ENCODE results near the gene PRMT1.
"Not testable (repeated sequence)": the region's sequence is repeated elsewhere in the genome, so short reads cannot be mapped to it uniquely, and the experiment has no call there.

Gene PRMT1

DNA sequence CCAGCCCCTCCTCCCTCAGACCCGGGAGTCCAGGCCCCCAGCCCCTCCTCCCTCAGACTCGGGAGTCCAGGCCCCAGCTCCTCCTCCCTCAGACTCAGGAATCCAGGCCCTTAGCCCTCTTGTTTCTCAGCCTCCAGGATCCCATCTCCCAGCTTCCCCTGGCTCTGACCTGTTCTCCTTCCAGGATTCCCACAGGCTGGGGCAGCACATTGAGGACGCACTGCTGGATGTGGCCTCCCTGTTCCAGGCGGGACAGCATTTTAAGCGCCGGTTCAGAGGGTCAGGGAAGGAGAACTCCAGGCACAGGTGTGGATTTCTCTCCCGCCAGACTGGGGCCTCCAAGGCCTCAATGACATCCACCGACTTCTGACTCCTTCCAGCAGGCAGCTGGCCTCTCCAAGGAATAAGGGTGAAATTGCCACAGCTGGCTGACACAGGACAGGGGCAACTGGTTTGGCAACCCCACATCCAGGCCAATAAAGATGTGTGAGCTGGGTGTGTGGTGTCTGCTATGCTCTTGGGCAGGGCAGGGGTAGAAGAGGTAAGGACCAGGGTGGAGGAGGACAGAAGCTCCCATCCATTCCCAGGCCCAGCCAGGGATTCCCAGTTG lies 36.3 kb downstream of the PRMT1 start:
- DNase-seq (ENCODE audit: low read depth, low spot score), result no peak
- TF ChIP-seq, protein P1, sequence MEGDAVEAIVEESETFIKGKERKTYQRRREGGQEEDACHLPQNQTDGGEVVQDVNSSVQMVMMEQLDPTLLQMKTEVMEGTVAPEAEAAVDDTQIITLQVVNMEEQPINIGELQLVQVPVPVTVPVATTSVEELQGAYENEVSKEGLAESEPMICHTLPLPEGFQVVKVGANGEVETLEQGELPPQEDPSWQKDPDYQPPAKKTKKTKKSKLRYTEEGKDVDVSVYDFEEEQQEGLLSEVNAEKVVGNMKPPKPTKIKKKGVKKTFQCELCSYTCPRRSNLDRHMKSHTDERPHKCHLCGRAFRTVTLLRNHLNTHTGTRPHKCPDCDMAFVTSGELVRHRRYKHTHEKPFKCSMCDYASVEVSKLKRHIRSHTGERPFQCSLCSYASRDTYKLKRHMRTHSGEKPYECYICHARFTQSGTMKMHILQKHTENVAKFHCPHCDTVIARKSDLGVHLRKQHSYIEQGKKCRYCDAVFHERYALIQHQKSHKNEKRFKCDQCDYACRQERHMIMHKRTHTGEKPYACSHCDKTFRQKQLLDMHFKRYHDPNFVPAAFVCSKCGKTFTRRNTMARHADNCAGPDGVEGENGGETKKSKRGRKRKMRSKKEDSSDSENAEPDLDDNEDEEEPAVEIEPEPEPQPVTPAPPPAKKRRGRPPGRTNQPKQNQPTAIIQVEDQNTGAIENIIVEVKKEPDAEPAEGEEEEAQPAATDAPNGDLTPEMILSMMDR (IDR thresholded peaks at IDR 0.05; ENCODE audit: insufficient read depth, low read length, missing control alignments), result no peak
- no peak overlapping the region for H3K4me3 ChIP-seq (ENCODE audit: low read depth, low read length)
- POLR2A ChIA-PET, result no interaction called here
- CTCF ChIA-PET, result interaction anchor here (1.0 to 1.3 kb wide), 3 partner anchors 9 to 20 kb away, joined by 3 to 4 read pairs (median 3); no protein-coding TSS in a partner anchor

DNA sequence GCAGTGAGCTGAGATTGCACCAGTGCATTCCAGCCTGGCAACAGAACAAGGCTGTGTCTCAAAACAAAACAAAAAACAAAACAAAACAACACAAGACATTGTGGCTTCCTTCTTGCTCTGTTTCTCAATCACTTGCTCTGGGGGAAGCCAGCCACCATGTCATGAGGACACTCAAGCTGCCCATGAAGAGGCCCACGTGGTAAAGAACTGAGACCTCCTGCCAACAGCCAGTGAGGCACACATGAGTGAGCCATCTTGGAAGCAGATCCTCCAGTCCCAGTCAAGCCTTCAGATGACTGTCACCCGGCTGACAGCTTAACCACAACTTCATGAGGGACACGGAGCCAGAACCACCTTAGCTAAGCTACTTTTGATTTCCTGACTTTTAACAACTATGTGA lies 39.1 kb downstream of the PRMT1 start:
- CTCF ChIA-PET, result interaction anchor here (0.9 to 4.1 kb wide), 4 partner anchors 13 to 103 kb away, joined by 3 to 25 read pairs (median 6); no protein-coding TSS in a partner anchor
- POLR2A ChIA-PET, result no interaction called here

DNA sequence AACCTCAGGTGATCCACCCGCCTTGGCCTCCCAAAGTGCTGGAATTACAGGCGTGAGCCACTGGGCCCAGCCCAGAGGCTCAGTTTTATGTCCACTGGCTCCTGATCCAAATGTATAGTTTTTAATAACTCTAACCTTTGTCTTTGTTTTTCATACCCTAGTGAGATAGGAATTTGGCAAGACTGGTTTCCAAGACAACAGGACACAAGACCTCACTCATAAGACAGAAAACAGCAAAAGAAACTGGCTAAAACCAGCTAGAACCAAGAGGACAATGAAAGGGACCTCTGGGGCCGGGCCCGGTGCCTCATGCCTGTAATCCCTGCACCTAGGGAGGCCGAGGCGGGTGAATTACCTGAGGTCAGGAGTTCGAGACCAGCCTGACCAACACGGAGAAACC lies 41.4 kb downstream of the PRMT1 start:
- H3K4me3 ChIP-seq (ENCODE audit: low read depth, low read length), result no peak overlapping the region
- POLR2A ChIA-PET, result no interaction called here
- DNase-seq (ENCODE audit: low read depth, low spot score), result no peak
- CTCF ChIA-PET, result interaction anchor here (0.6 to 4.1 kb wide), 10 partner anchors 11 to 213 kb away, joined by 3 to 27 read pairs (median 5); no protein-coding TSS in a partner anchor
- TF ChIP-seq, protein P1 (IDR thresholded peaks at IDR 0.05; ENCODE audit: insufficient read depth, low read length, missing control alignments), result no peak

More for the DNA sequence above, 39.1 kb downstream of the PRMT1 start:
- H3K4me3 ChIP-seq (ENCODE audit: low read depth, low read length), result no peak overlapping the region
- no peak for DNase-seq (ENCODE audit: low read depth, low spot score)
- TF ChIP-seq, protein P1 (IDR thresholded peaks at IDR 0.05; ENCODE audit: insufficient read depth, low read length, missing control alignments), result no peak

DNA sequence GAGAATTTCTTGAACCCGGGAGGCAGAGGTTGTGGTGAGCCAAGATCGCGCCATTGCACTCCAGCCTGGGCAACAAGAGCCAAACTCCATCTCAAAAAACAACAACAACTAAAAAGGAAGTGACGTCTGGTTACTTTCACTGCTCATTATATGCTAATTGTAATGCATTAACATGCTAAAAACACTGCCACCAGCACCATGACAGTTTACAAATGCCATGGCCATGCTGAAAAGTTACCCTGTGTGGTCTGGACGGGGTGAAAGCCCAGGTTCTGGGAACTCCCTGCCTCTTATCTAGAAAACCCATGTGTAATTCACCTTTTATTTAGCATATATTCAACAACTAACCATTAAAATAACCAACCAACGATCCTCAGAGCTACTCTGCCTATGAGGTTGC lies 41.9 kb downstream of the PRMT1 start:
- POLR2A ChIA-PET, result no interaction called here
- CTCF ChIA-PET, result interaction anchor here (1.4 to 4.1 kb wide), 4 partner anchors 10 to 149 kb away, joined by 5 to 27 read pairs (median 15); no protein-coding TSS in a partner anchor
- H3K4me3 ChIP-seq (ENCODE audit: low read depth, low read length), result no peak overlapping the region
- DNase-seq (ENCODE audit: low read depth, low spot score), result no peak
- TF ChIP-seq, protein P1 (IDR thresholded peaks at IDR 0.05; ENCODE audit: insufficient read depth, low read length, missing control alignments), result no peak

DNA sequence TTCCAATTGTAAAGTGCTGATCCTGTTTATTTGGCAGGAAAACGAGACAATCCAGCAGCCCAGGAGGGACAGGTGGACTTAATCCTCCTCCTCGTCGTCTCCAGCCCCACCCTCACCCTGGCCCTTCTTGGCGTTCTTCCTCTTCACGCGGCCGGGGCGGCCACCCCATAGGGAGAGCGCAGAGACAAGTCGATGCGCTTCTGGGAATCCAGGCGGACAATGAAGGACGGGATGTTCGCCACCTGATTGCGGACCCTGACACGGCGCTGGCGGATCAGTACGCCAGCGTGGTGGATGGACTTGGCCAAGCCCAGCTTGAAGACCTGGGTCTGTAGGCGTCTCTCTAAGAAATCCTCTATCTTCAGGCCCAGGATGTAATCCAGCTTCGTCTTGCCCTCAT lies 42.3 kb downstream of the PRMT1 start:
- CTCF ChIA-PET, result interaction anchor here (3.6 to 4.1 kb wide), 2 partner anchors 10 to 16 kb away, joined by 25 to 27 read pairs; no protein-coding TSS in a partner anchor
- POLR2A ChIA-PET; H3K4me3 ChIP-seq (ENCODE audit: low read depth, low read length); DNase-seq (ENCODE audit: low read depth, low spot score): not testable (repeated sequence)

DNA sequence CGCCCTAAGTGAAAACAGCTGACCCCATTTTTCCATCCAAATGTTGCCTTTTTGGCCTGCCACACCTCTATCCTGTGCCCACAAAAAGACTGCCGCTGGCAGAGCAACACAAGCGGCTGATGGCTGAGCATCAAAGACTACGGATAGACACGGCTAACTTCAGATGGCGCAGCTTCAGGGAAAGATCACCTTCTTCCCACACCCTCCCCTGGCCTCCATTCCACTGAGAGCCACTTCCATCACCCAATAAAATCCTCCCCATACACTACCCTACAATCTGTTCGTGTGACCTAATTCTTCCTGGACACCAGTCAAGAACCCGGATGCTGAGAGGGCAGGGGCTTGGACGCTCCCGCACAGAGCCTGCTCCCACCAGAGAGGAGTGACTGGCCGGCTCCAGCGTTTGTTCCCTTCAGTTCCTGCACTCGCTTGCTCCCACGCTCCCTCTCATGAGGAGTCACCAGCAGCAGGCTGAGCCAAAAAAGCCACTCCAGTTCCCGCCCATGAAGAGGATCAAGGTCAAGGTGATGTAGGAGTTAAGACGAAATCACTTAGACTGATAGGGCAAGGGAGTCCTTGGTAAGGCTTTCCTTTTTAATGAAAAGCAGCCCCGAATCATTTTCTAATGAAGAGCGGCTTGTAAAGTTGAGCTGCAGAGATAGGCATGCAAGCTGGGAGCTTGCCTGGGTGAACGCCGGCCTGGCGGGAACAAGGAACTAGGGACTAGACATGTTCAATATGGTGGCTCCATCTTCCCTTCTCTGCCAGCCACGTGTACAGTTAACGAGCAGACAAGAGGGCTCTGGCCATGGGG lies 50.4 kb downstream of the PRMT1 start:
- H3K4me3 ChIP-seq (ENCODE audit: low read depth, low read length), result no peak overlapping the region
- POLR2A ChIA-PET, result no interaction called here
- CTCF ChIA-PET, result interaction anchor here (1.2 to 4.7 kb wide), 2 partner anchors 9 to 46 kb away, joined by 3 to 27 read pairs; no protein-coding TSS in a partner anchor
- DNase-seq (ENCODE audit: low read depth, low spot score), result no peak
- TF ChIP-seq, protein P1 (IDR thresholded peaks at IDR 0.05; ENCODE audit: insufficient read depth, low read length, missing control alignments), result no peak

Measured in AG04449 (cell line).